Limb (tissue), 2 donors: ENCODE data around the gene NCK2.

Source experiments
- DNase-seq, 2 donors: peaks; one replicate each; pipeline ENCODE4 v3.0.0-alpha.2; 2016; ENCODE audit errors: extremely low spot score in 2 of 2

Gene NCK2

GRCh38 chr2:105919191-105919811, 174.6 kb downstream of the NCK2 start:
- peak in 1 of 2 donors; percentile 49 for DNase-seq

GRCh38 chr2:105919826-105920225, 175.1 kb downstream of the NCK2 start:
- DNase-seq: no peak

GRCh38 chr2:105924271-105924670, 179.6 kb downstream of the NCK2 start:
- DNase-seq: no peak

GRCh38 chr2:105924932-105925331, 180.2 kb downstream of the NCK2 start:
- no peak for DNase-seq

- DNase-seq: no peak
Observed at GRCh38 chr2:105925390-105925789, 180.7 kb downstream of the NCK2 start.

GRCh38 chr2:105926960-105927678, 182.4 kb downstream of the NCK2 start:
- DNase-seq: no peak

GRCh38 chr2:105928086-105928485, 183.4 kb downstream of the NCK2 start:
- DNase-seq: no peak

- no peak for DNase-seq
Observed at GRCh38 chr2:105928563-105928962, 183.9 kb downstream of the NCK2 start.

- DNase-seq: peak in 1 of 2 donors; percentile 45
Observed at GRCh38 chr2:105929516-105929915, 184.8 kb downstream of the NCK2 start.

GRCh38 chr2:105932582-105932981, 187.9 kb downstream of the NCK2 start:
- DNase-seq: no peak

GRCh38 chr2:105933906-105934305, 189.2 kb downstream of the NCK2 start:
- no peak for DNase-seq

GRCh38 chr2:105934467-105934866, 189.8 kb downstream of the NCK2 start:
- DNase-seq: no peak

GRCh38 chr2:105935063-105935462, 190.4 kb downstream of the NCK2 start:
- DNase-seq: no peak

GRCh38 chr2:105936954-105937353, 192.2 kb downstream of the NCK2 start:
- DNase-seq: no peak

- no peak for DNase-seq
Observed at GRCh38 chr2:105937498-105938097, 192.9 kb downstream of the NCK2 start.
